Measurements from ENCODE around the gene PHIP.

The PHIP gene

DNA sequence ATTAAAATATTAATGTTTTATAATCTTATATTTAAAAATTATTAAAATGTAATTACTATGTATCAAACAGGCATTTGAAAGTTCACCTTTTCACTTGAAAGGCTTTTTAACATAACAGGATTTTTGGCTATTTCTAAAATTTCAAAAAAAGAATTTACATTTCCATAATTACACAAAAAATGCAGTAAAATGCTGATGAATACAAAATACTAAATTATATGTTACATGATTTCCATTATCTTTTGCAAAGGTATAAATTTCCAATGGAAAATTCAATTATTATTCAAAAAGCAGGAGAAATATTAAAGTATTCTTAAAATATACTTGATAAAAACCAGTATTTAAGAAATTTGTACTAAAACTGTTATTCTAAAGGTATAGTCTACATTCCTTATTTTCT lies 66.1 kb downstream of the PHIP start:
- TF ChIP-seq, protein P1, sequence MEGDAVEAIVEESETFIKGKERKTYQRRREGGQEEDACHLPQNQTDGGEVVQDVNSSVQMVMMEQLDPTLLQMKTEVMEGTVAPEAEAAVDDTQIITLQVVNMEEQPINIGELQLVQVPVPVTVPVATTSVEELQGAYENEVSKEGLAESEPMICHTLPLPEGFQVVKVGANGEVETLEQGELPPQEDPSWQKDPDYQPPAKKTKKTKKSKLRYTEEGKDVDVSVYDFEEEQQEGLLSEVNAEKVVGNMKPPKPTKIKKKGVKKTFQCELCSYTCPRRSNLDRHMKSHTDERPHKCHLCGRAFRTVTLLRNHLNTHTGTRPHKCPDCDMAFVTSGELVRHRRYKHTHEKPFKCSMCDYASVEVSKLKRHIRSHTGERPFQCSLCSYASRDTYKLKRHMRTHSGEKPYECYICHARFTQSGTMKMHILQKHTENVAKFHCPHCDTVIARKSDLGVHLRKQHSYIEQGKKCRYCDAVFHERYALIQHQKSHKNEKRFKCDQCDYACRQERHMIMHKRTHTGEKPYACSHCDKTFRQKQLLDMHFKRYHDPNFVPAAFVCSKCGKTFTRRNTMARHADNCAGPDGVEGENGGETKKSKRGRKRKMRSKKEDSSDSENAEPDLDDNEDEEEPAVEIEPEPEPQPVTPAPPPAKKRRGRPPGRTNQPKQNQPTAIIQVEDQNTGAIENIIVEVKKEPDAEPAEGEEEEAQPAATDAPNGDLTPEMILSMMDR (IDR thresholded peaks at IDR 0.05; ENCODE audit: low read depth, low read length, poor library complexity, severe bottlenecking), result no peak
- no peak for TF ChIP-seq EZH2phosphoT487 (IDR thresholded peaks at IDR 0.05; ENCODE audit: borderline replicate concordance, low read length)
- Histone ChIP-seq H3K9me3 (ENCODE audit: control insufficient read depth, insufficient read depth, low read length) (no peaks in the 10 kb centered on the region), H4K20me1 (ENCODE audit: control insufficient read depth, insufficient read depth, low read depth, low read length) (no peaks in the 10 kb centered on the region), H3K9me2 (replicated peaks; ENCODE audit: control insufficient read depth, low read length) (no peaks in the 10 kb centered on the region), H3K27me3 (ENCODE audit: control insufficient read depth, low read length) (no peaks in the 10 kb centered on the region), H3K4me1 (ENCODE audit: control insufficient read depth, low read length) (no peaks in the 10 kb centered on the region), H3K27ac (ENCODE audit: low read depth, low read length) (no peak overlapping the region), H3K4me3 (ENCODE audit: low read length) (no peak overlapping the region), H3F3A (ENCODE audit: control insufficient read depth, insufficient read depth) (no peaks in the 10 kb centered on the region), H3K79me2 (ENCODE audit: control insufficient read depth, low read length) (no peaks in the 10 kb centered on the region), H3K36me3 (ENCODE audit: control insufficient read depth, low read length) (peaks cover 82% of the 10 kb centered on the region), H3K4me2 (ENCODE audit: low read length) (no peak overlapping the region)

DNA sequence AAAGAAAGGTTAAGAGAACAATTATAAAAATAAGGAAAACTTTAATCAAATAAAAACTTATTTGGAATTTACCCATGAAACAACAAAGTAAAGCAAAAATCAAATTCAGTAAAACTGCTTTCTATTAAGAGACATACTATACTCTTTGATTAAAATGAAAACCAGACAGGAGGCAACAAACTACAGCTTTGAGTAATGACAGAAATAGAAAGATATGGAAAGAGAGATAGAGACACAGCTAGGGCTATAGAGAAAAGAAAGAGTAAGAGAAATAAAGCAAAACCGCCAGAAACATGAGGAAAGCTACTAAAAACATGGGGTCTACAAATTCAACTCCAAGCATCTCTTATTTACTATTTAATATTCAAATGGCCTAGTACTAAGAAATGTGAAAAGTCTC lies 67.6 kb downstream of the PHIP start:
- Histone ChIP-seq H3K9me3 (ENCODE audit: control insufficient read depth, insufficient read depth, low read length) (no peaks in the 10 kb centered on the region), H3K79me2 (ENCODE audit: control insufficient read depth, low read length) (no peaks in the 10 kb centered on the region), H3K9me2 (replicated peaks; ENCODE audit: control insufficient read depth, low read length) (no peaks in the 10 kb centered on the region), H3K4me3 (ENCODE audit: low read length) (no peak overlapping the region), H4K20me1 (ENCODE audit: control insufficient read depth, insufficient read depth, low read depth, low read length) (no peaks in the 10 kb centered on the region), H3K36me3 (ENCODE audit: control insufficient read depth, low read length) (peaks cover 82% of the 10 kb centered on the region), H3K27ac (ENCODE audit: low read depth, low read length) (no peak overlapping the region), H3K4me1 (ENCODE audit: control insufficient read depth, low read length) (no peaks in the 10 kb centered on the region), H3K4me2 (ENCODE audit: low read length) (no peak overlapping the region), H3K27me3 (ENCODE audit: control insufficient read depth, low read length) (no peaks in the 10 kb centered on the region), H3F3A (ENCODE audit: control insufficient read depth, insufficient read depth) (no peaks in the 10 kb centered on the region)
- no peak for TF ChIP-seq EZH2phosphoT487 (IDR thresholded peaks at IDR 0.05; ENCODE audit: borderline replicate concordance, low read length)
- TF ChIP-seq, protein P1 (IDR thresholded peaks at IDR 0.05; ENCODE audit: low read depth, low read length, poor library complexity, severe bottlenecking), result no peak

DNA sequence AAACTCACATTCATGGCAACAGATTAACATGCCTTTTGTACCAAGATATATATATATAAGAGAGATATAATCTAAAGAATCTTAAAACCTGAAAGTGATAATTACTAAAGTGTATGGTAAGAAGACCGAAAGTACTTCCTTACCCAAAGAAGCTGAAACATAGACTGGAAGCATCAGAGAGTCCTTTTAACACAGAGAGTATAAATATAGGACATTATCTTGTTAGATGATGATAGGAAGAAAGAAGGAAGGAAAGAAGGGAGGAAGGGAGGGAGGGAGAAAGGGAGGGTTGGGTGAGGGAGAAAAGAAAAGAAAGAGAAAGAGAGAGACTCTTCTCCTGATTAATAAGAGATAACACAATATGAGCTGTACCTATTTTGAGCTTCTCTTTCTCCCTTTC lies 68.2 kb downstream of the PHIP start:
- Histone ChIP-seq H3K4me2 (ENCODE audit: low read length) (no peak overlapping the region), H3K4me1 (ENCODE audit: control insufficient read depth, low read length) (no peaks in the 10 kb centered on the region), H3K27ac (ENCODE audit: low read depth, low read length) (no peak overlapping the region), H3K9me3 (ENCODE audit: control insufficient read depth, insufficient read depth, low read length) (no peaks in the 10 kb centered on the region), H3K27me3 (ENCODE audit: control insufficient read depth, low read length) (no peaks in the 10 kb centered on the region), H4K20me1 (ENCODE audit: control insufficient read depth, insufficient read depth, low read depth, low read length) (no peaks in the 10 kb centered on the region), H3K4me3 (ENCODE audit: low read length) (no peak overlapping the region), H3K9me2 (replicated peaks; ENCODE audit: control insufficient read depth, low read length) (no peaks in the 10 kb centered on the region), H3K36me3 (ENCODE audit: control insufficient read depth, low read length) (peaks cover 80% of the 10 kb centered on the region), H3F3A (ENCODE audit: control insufficient read depth, insufficient read depth) (no peaks in the 10 kb centered on the region), H3K79me2 (ENCODE audit: control insufficient read depth, low read length) (no peaks in the 10 kb centered on the region)
- no peak for TF ChIP-seq EZH2phosphoT487 (IDR thresholded peaks at IDR 0.05; ENCODE audit: borderline replicate concordance, low read length)
- TF ChIP-seq, protein P1 (IDR thresholded peaks at IDR 0.05; ENCODE audit: low read depth, low read length, poor library complexity, severe bottlenecking), result no peak

DNA sequence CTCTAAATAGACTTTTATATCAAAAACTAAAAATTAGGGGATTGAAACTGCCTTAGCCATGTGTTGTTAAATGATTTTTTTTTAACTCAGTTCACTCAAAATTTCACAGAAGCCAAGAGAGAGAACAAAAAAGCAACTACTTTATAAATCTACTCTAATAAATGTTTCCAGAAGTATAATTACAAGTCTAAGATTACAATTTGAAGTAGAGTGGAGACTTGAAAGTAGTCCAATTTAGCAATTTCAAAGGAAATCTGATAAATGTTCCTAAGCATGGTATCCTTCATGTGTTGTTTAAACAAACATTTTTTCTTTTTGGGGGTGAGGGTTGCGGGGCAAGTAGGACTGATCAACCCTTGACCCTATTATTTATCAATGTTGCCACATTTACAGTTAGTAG lies 72.6 kb downstream of the PHIP start:
- Histone ChIP-seq H3K9me3 (ENCODE audit: control insufficient read depth, insufficient read depth, low read length) (no peaks in the 10 kb centered on the region), H3K9me2 (replicated peaks; ENCODE audit: control insufficient read depth, low read length) (no peaks in the 10 kb centered on the region), H3K4me3 (ENCODE audit: low read length) (no peak overlapping the region), H3K36me3 (ENCODE audit: control insufficient read depth, low read length) (peaks cover 86% of the 10 kb centered on the region), H3K4me1 (ENCODE audit: control insufficient read depth, low read length) (no peaks in the 10 kb centered on the region), H3K27ac (ENCODE audit: low read depth, low read length) (no peak overlapping the region), H3K79me2 (ENCODE audit: control insufficient read depth, low read length) (no peaks in the 10 kb centered on the region), H4K20me1 (ENCODE audit: control insufficient read depth, insufficient read depth, low read depth, low read length) (no peaks in the 10 kb centered on the region), H3F3A (ENCODE audit: control insufficient read depth, insufficient read depth) (no peaks in the 10 kb centered on the region), H3K27me3 (ENCODE audit: control insufficient read depth, low read length) (no peaks in the 10 kb centered on the region), H3K4me2 (ENCODE audit: low read length) (no peak overlapping the region)
- TF ChIP-seq, protein P1 (IDR thresholded peaks at IDR 0.05; ENCODE audit: low read depth, low read length, poor library complexity, severe bottlenecking), result no peak
- TF ChIP-seq EZH2phosphoT487 (IDR thresholded peaks at IDR 0.05; ENCODE audit: borderline replicate concordance, low read length), result no peak
